OCI-LY1 (cell line): ENCODE data around the gene ELL2.

Experiments
- CTCF ChIP-seq: fragments of 200-600 bp; sonication (generic), shearing (Covaris generic); IDR thresholded peaks from 2 replicates; pipeline ENCODE4 v1.5.1; 2017; ENCODE audit warnings: mild to moderate bottlenecking, antibody characterized with exemption, low read length, moderate library complexity, mixed read lengths
- EZH2 ChIP-seq: fragments of 200-600 bp; sonication (generic), shearing (Covaris generic); IDR thresholded peaks from 2 replicates; pipeline ENCODE4 v1.8.0; 2017; ENCODE audit warnings: borderline replicate concordance, mixed run types, mild to moderate bottlenecking, antibody characterized with exemption, low read length, moderate library complexity, mixed read lengths

GRCh38 chr5:95847261-95847592, 114.4 kb downstream of the ELL2 start:
- TF ChIP-seq CTCF, result no peak
- TF ChIP-seq EZH2, result no peak
